Cortex of kidney (tissue), 1 donor: ENCODE results near the gene C3orf20.

Experiments used
- DNase-seq: peaks from one replicate; lab custom pipeline; 2025; lab: John Stamatoyannopoulos, UW

The C3orf20 gene

GRCh38 chr3:14674841-14675240 is at the start of gene C3orf20:
Gene C3orf20, plus strand, starts transcription at chr3:14675141. Its CDS starts 7,573 bp downstream, at chr3:14682714.
- DNase-seq: no peak

DNA sequence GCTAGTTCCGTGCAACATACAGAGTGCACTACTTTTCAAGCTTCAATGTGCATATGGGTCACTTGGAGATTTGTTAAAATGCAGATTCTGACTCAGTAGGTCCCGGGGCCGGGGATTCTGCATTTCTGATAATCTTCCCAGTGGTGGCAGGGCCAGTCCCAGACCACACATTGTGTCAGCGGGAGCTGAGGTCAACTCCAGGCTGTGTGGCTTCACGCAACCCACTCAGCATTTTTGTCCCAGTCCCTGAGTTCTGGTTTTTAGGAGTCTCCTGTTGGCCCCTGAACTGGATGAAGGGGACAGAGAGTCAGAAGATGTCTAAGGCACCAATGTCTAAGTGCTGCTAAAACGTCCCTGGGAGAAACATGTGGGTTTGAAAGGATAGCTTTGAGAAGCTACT is 49.5 kb upstream of the C3orf20 start:
- DNase-seq: no peak

DNA sequence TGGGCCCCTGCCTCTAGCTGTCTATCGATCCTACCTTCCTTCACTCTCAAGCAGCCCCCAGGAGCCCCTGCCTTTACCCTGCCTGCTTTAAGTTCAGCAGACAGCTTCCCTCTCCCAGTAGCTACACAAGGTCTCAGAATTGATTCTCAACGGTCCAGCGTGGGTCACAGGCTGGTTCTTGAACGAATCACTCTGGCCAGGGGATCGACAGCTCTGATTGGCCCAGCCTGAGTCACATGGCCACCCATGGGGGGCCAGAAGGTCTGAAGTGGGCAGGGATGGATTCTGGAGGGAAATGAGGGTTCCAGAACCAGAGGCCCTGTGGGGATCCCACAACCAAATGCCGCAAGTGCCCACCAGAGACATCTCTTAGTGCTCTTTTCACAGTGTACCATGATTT is 47.1 kb upstream of the C3orf20 start:
- no peak for DNase-seq

DNA sequence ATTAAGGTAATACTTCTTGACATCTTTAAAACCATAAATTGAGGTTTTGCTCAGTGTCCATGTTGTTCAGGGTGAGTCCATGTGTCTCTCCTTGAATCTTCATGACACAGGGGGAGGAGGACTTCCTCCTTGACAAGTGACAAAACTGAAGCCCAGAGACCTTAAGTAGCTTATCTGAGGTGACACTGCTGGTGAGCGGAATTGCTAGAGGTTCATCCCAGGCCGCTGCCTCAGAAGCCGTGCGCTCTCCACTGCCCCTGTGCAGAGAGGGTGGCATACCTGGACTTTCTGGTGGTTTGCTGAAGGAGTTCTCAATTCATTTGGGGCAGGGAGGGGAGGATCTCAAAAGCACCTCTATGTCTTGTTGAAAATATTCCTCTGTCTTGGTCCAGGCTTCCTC is 46.5 kb upstream of the C3orf20 start:
- DNase-seq: no peak

DNA sequence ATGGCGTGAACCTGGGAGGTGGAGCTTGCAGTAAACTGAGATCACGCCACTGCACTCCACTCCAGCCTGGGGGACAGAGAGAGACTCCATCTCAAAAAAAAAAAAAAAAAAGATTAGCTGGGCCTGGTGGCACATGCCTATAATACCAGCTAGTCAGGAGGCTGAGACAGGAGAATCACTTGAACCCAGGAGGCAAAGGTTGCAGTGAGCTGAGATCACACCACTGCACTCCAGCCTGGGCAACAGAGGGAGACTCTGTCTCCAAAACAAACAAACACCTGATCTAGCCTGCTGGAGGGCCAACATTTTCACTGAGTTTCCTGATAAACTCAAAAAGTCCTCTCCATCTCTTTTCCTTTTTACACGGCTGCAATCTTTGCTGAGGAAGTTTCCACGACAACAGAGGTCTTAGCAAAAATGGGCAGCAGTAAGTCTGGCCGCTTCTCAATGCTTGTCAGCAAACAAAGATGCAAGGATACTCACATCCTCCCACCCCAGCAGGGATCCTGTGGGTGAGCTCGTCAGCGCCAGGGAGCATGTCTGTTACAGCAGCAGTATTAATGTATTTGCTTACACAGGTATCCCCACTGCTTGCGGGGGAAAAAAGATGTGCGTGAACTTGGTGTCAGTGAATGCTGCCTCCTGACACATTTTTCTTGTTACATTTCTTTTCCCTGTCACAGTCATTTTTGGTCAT is 44.4 kb upstream of the C3orf20 start:
- DNase-seq: no peak

- no peak for DNase-seq
These were observed 43.8 kb upstream of the C3orf20 start for GRCh38 chr3:14631101-14631497.

- DNase-seq: no peak
These were observed 43.1 kb upstream of the C3orf20 start for GRCh38 chr3:14631687-14632441.

- no peak for DNase-seq
These were observed 42.5 kb upstream of the C3orf20 start for GRCh38 chr3:14632442-14632930.

GRCh38 chr3:14633417-14633816 is 41.5 kb upstream of the C3orf20 start:
- DNase-seq: no peak

- no peak for DNase-seq
These were observed 41.0 kb upstream of the C3orf20 start for GRCh38 chr3:14633819-14634424.

GRCh38 chr3:14634763-14635400 is 40.1 kb upstream of the C3orf20 start:
- DNase-seq: no peak

DNA sequence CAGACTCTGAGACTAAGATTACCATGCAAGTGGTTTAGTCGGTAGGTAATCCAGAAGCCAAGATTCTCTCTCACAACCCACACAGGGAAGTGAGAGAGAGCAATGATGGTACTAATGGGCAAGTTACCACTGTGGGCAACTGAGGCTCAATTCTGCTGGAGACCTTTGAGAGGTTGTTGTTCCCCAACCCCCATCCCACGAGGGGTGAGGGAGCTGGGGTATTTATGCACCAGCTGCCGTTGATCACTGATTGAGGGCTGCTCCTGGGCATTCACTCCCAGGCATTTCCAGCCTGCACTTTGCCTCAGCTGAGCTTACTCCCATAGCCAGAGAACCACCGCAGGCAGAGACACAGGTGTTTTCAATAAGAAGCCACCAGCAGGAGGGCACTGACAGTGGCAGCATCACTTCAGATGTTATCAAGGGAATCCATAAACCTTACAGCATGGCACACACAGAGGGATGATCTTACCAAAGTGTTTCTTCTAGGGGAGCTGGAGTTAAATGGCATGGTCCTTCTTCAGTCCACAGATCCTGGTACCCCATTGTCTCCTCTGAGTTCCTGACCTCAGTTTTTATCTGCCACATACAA is 38.3 kb upstream of the C3orf20 start:
- no peak for DNase-seq

DNA sequence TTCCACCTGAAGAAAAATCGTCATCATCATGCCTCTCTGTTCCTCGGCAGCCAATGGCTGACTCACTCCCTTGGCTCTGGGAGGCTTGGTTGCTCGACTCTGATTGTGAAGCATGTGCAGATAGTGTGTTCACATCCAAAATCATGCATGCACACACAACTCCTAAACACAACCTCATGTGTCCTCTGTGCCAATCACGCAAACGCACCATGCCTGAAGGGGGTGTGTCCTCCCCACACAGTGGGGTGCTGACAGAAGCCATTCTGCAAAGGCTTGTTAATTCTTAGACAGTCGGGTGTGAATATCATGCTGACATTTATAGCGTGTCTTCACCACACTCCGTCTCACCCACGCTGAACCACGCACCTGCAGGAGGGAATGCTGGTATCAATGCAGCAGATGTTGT is 34.8 kb upstream of the C3orf20 start:
- no peak for DNase-seq

DNA sequence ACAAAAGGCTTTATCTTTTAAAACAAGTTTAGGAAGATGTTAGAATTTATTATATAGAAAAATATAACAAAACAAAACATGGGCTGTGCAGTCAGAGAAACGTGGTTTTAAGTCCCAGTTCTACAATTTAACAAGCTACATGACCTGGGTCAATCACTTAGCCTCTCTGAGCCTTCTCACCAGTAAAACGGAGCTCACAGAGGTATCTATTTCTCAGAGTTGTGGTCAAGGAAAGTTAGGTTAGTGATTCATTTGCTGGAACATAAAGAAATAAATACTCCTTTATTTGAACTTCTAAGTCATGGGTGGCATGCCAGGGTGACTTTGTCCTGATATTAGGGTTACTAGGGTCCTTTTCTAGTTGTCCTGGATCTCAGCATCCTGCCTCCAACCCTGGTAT is 34.2 kb upstream of the C3orf20 start:
- no peak for DNase-seq

GRCh38 chr3:14641346-14641745 is 33.6 kb upstream of the C3orf20 start:
- DNase-seq: no peak

- no peak for DNase-seq
These were observed 29.5 kb upstream of the C3orf20 start for GRCh38 chr3:14645453-14645852.

- no peak for DNase-seq
These were observed 28.8 kb upstream of the C3orf20 start for GRCh38 chr3:14646131-14646573.

GRCh38 chr3:14646589-14647413 is 28.1 kb upstream of the C3orf20 start:
- DNase-seq: no peak

- no peak for DNase-seq
These were observed 26.7 kb upstream of the C3orf20 start for GRCh38 chr3:14647976-14648955.

- no peak for DNase-seq
These were observed 25.5 kb upstream of the C3orf20 start for GRCh38 chr3:14649466-14649865.
